GM21390 (cell line): ENCODE results near the gene PDIA6.
"Not testable (repeated sequence)": the region's sequence is repeated elsewhere in the genome, so short reads cannot be mapped to it uniquely, and the experiment has no call there.

Source experiments
- ATAC-seq: cut with Tn5 transposase; IDR thresholded peaks from one replicate; pipeline ENCODE4 v1.9.1; 2021; ENCODE audit not compliant: unreplicated experiment

The PDIA6 gene

GRCh38 chr2:10783421-10783820 lies 29.2 kb downstream of the PDIA6 start:
- no peak for ATAC-seq

GRCh38 chr2:10781746-10782145 lies 30.8 kb downstream of the PDIA6 start:
- no peak for ATAC-seq

- ATAC-seq: not testable (repeated sequence)
Measured at GRCh38 chr2:10780821-10781220, 31.8 kb downstream of the PDIA6 start.

GRCh38 chr2:10780491-10780820 lies 32.1 kb downstream of the PDIA6 start:
- ATAC-seq: no peak

GRCh38 chr2:10779776-10780490 lies 32.7 kb downstream of the PDIA6 start:
- ATAC-seq: no peak

- ATAC-seq: no peak
Measured at GRCh38 chr2:10778724-10779115, 33.9 kb downstream of the PDIA6 start.

- ATAC-seq: no peak
Measured at GRCh38 chr2:10777842-10778723, 34.5 kb downstream of the PDIA6 start.

GRCh38 chr2:10777111-10777841 lies 35.3 kb downstream of the PDIA6 start:
- no peak for ATAC-seq

- no peak for ATAC-seq
Measured at GRCh38 chr2:10776231-10776977, 36.2 kb downstream of the PDIA6 start.

- ATAC-seq: no peak
Measured at GRCh38 chr2:10775831-10776230, 36.8 kb downstream of the PDIA6 start.

- ATAC-seq: no peak
Measured at GRCh38 chr2:10775021-10775780, 37.4 kb downstream of the PDIA6 start.

- ATAC-seq: no peak
Measured at GRCh38 chr2:10774394-10774793, 38.2 kb downstream of the PDIA6 start.

- no peak for ATAC-seq
Measured at GRCh38 chr2:10773821-10774341, 38.7 kb downstream of the PDIA6 start.

- ATAC-seq: no peak
Measured at GRCh38 chr2:10772868-10773215, 39.7 kb downstream of the PDIA6 start.

- ATAC-seq: no peak
Measured at GRCh38 chr2:10772201-10772867, 40.3 kb downstream of the PDIA6 start.

GRCh38 chr2:10771786-10772185 lies 40.8 kb downstream of the PDIA6 start:
- no peak for ATAC-seq

- no peak for ATAC-seq
Measured at GRCh38 chr2:10770956-10771750, 41.4 kb downstream of the PDIA6 start.

- ATAC-seq: no peak
Measured at GRCh38 chr2:10768063-10768507, 44.5 kb downstream of the PDIA6 start.

GRCh38 chr2:10765914-10766313 lies 46.7 kb downstream of the PDIA6 start:
- ATAC-seq: no peak
